ENCODE measurements around the gene ITIH2.

Gene ITIH2

DNA sequence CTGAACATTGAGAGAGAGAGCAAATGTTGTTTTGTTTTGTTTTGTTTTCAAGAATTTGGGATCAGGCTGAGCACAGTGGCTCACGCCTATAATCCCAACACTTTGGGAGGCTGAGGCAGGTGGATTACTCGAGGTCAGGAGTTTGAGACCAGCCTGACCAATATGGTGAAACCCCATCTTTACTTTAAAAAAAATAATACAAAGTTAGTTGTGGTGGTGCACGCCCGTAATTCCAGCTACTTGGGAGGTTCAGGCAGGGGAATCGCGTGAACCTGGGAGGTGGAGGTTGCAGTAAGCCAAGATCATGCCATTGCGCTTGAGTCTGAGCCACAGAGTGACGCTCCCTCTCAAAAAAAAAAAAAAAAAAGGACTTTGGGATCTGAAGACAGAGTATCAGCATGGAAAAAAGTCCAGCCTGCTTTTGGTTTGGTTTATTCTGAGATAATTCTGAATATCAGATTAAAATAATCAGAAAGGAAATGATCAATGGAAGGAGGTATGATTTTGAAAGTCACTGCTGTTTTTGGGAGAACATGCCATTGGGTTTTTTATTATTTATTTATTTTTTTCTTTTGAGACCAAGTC, 1.9 kb upstream of the ITIH2 start:
- no peaks in the 10 kb centered on the region for H3K79me2 ChIP-seq (ENCODE audit: insufficient read depth, low read length)
- no peak overlapping the region for H3K4me3 ChIP-seq (ENCODE audit: insufficient read depth, low read length, poor library complexity, severe bottlenecking)

GRCh38 chr10:7702288-7702812, 766 bp upstream of the ITIH2 start:
- no peak overlapping the region for H2AFZ ChIP-seq (ENCODE audit: low read depth, low read length, severe bottlenecking)
- H3K9me2 ChIP-seq (replicated peaks; ENCODE audit: insufficient read depth, low read length), result no peaks in the 10 kb centered on the region
- H3K36me3 ChIP-seq (ENCODE audit: low read length), result no peaks in the 10 kb centered on the region
- H3K79me2 ChIP-seq (ENCODE audit: insufficient read depth, low read length), result no peaks in the 10 kb centered on the region
- no peak for TF ChIP-seq EZH2phosphoT487 (conservative IDR thresholded peaks at IDR 0.05; ENCODE audit: low read length)
- no peak for TF ChIP-seq CTCF (IDR thresholded peaks at IDR 0.05; ENCODE audit: insufficient read depth, low read length, poor library complexity, severe bottlenecking)
- no peaks in the 10 kb centered on the region for H3F3A ChIP-seq (ENCODE audit: insufficient read depth)
- no peak overlapping the region for H3K9ac ChIP-seq (ENCODE audit: low read length)
- H3K9me3 ChIP-seq (ENCODE audit: insufficient read depth, low read length), result no peaks in the 10 kb centered on the region
- H3K4me3 ChIP-seq (ENCODE audit: insufficient read depth, low read length, poor library complexity, severe bottlenecking), result no peak overlapping the region
- H3K4me2 ChIP-seq (ENCODE audit: low read depth, low read length, poor library complexity, severe bottlenecking), result no peak overlapping the region
- no peak overlapping the region for H3K27ac ChIP-seq (ENCODE audit: low read depth, low read length)
- H3K27me3 ChIP-seq (ENCODE audit: low read length), result no peaks in the 10 kb centered on the region
- no peaks in the 10 kb centered on the region for H4K20me1 ChIP-seq (ENCODE audit: low read depth, low read length)

More for the DNA sequence above, 1.9 kb upstream of the ITIH2 start:
- TF ChIP-seq CTCF (IDR thresholded peaks at IDR 0.05; ENCODE audit: insufficient read depth, low read length, poor library complexity, severe bottlenecking), result no peak
- TF ChIP-seq EZH2phosphoT487 (conservative IDR thresholded peaks at IDR 0.05; ENCODE audit: low read length), result no peak
- H3K9me3 ChIP-seq (ENCODE audit: insufficient read depth, low read length), result no peaks in the 10 kb centered on the region
- no peaks in the 10 kb centered on the region for H3K27me3 ChIP-seq (ENCODE audit: low read length)
- H3K9me2 ChIP-seq (replicated peaks; ENCODE audit: insufficient read depth, low read length), result no peaks in the 10 kb centered on the region
- no peaks in the 10 kb centered on the region for H3F3A ChIP-seq (ENCODE audit: insufficient read depth)
- no peaks in the 10 kb centered on the region for H4K20me1 ChIP-seq (ENCODE audit: low read depth, low read length)
- H3K36me3 ChIP-seq (ENCODE audit: low read length), result no peaks in the 10 kb centered on the region
- H3K27ac ChIP-seq (ENCODE audit: low read depth, low read length), result no peak overlapping the region
- no peak overlapping the region for H3K9ac ChIP-seq (ENCODE audit: low read length)
- H2AFZ ChIP-seq (ENCODE audit: low read depth, low read length, severe bottlenecking), result no peak overlapping the region
- no peak overlapping the region for H3K4me2 ChIP-seq (ENCODE audit: low read depth, low read length, poor library complexity, severe bottlenecking)

DNA sequence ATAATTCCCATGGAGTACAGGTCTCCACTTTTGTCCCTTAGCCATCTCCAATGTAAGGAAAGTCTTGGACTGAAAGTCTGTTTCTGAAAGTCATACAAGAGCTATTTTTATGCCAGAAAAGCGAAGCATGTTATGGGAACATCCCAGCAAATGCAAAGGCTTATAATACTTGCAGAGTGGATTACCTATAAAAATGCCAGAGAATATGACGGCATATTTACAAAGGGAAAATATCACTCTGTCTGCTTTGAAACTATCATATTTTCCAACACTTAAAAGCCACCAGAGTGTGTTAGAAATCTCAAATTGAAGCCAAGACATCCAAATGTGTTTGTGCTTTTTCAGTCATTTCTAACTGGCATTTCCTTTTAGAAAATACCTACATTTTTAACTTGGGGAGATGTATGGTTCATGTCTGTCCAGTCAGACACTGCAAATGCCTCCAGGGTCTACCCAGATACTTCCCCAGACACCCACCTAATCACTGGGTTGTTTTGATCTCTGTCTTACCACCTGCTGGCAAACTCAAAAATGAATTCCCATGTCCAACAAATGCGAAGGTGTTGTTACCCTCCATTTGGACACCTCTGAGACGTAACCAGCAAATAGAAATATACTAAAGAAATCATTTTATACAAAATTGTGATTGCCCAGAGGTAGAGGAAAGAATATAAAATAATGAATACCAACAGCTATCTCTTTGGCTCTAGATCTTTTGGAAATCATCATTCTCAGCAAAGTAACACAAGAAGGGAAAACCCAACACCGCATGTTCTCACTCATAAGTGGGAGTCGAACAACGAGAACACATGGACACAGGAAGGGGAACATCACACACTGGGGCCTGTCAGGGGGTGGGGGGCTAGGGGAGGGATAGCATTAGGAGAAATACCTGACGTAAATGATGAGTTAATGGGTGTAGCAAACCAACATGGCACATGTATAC, 1.2 kb downstream of the ITIH2 start:
- Histone ChIP-seq H3K79me2 (ENCODE audit: insufficient read depth, low read length) (no peaks in the 10 kb centered on the region), H3K9me2 (replicated peaks; ENCODE audit: insufficient read depth, low read length) (no peaks in the 10 kb centered on the region), H4K20me1 (ENCODE audit: low read depth, low read length) (no peaks in the 10 kb centered on the region), H3K36me3 (ENCODE audit: low read length) (no peaks in the 10 kb centered on the region), H2AFZ (ENCODE audit: low read depth, low read length, severe bottlenecking) (no peak overlapping the region), H3K4me3 (ENCODE audit: insufficient read depth, low read length, poor library complexity, severe bottlenecking) (no peak overlapping the region), H3K27me3 (ENCODE audit: low read length) (no peaks in the 10 kb centered on the region), H3K9me3 (ENCODE audit: insufficient read depth, low read length) (no peaks in the 10 kb centered on the region), H3K4me2 (ENCODE audit: low read depth, low read length, poor library complexity, severe bottlenecking) (no peak overlapping the region), H3K9ac (ENCODE audit: low read length) (no peak overlapping the region), H3K27ac (ENCODE audit: low read depth, low read length) (no peak overlapping the region), H3F3A (ENCODE audit: insufficient read depth) (no peaks in the 10 kb centered on the region)
- TF ChIP-seq EZH2phosphoT487 (conservative IDR thresholded peaks at IDR 0.05; ENCODE audit: low read length) (no peak), CTCF (IDR thresholded peaks at IDR 0.05; ENCODE audit: insufficient read depth, low read length, poor library complexity, severe bottlenecking) (no peak)
